Bronchial epithelial cell (primary cell): ENCODE measurements around the gene NSG2. TPM values are rescaled to one million over a fixed set of nuclear protein-coding genes. Genes with fewer than 3 reads are reported as not detected.

Experiments used
- DNase-seq: peaks from one replicate; pipeline ENCODE4 v3.0.0-alpha.2; 2010; ENCODE audit warnings: low read depth
- FAIRE-seq: peaks from 2 replicates; lab custom pipeline; 2011; peaks lifted over from hg19 to GRCh38; lab: Jason Lieb, UNC
- H3K27me3 ChIP-seq: 2 replicates; pipeline ENCODE4 v1.5.1; 2011; ENCODE audit warnings: low read length; ENCODE audit not compliant: control insufficient read depth, insufficient read depth
- H3K36me3 ChIP-seq: 2 replicates; pipeline ENCODE4 v1.5.1; 2011; ENCODE audit warnings: low read length; ENCODE audit not compliant: control insufficient read depth, insufficient read depth
- H3K4me3 ChIP-seq: 2 replicates; pipeline ENCODE4 v1.5.1; 2011; ENCODE audit warnings: mild to moderate bottlenecking, low read depth, low read length, control low read depth
- CTCF ChIP-seq: IDR thresholded peaks from 2 replicates; pipeline ENCODE4 v1.5.1; 2011; ENCODE audit warnings: mild to moderate bottlenecking, moderate library complexity, low read length, control low read depth, inconsistent platforms; ENCODE audit not compliant: insufficient read depth, severe bottlenecking
- total RNA-seq: library from RNA; depleted of rRNA; stranded (reverse); fragments of >200 nt; gene quantifications from 2 replicates; pipeline ENCODE4 v1.2.1, GENCODE V29; 2014

NSG2 gene
- total RNA-seq, 1 donor from 2014 or later: not detected

DNA sequence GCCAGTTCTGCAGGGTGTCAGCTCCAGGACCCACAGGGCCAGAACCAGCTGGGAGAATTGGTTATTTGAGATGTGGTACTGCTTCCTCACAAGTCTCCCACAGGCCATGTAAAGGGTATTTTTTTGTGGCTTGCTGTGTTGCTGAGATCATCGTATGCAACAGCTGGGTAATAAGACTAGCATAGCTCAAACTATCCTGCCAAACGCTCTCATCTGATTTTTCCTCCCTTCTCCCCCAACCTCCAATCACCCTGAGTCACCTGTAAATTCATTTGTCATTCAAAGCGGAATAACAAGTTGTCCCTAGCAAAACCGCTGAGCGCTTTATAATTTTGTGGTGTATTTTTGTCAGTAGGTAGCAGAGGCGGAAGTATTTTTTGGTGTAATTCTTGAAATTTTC is 63.2 kb downstream of the NSG2 start:
- TF ChIP-seq CTCF: no peak
- H3K27me3 ChIP-seq: no peaks in the 10 kb centered on the region
- no peaks in the 10 kb centered on the region for H3K36me3 ChIP-seq
- DNase-seq (no peak), FAIRE-seq (no peak)
- H3K4me3 ChIP-seq: no peak overlapping the region

GRCh38 chr5:174109698-174110260 is 64.3 kb downstream of the NSG2 start:
- no peak overlapping the region for H3K4me3 ChIP-seq
- no peak for TF ChIP-seq CTCF
- DNase-seq (no peak), FAIRE-seq (no peak)
- no peaks in the 10 kb centered on the region for H3K27me3 ChIP-seq
- no peaks in the 10 kb centered on the region for H3K36me3 ChIP-seq

DNA sequence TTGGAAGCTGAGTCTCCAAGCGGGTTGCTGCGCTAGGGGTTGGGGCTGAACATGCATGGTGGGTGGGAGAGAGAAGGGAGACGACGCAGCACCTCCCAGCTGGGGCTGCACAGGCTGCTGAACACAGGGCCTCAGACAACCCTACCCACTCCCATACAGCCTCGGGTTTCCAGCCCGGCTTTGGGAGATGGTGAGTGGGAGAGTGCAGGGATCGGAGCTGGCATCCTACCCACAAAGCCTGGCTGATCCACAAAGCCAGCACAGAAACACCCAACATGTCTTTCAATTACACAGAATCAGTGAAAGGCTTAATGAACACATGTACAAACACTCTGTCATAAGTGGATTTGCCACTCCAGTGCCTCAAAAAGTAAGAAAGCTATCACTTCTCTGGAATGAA is 64.8 kb downstream of the NSG2 start:
- no peak overlapping the region for H3K4me3 ChIP-seq
- no peaks in the 10 kb centered on the region for H3K36me3 ChIP-seq
- H3K27me3 ChIP-seq: no peaks in the 10 kb centered on the region
- FAIRE-seq: no peak
- DNase-seq: no peak
- TF ChIP-seq CTCF: no peak

DNA sequence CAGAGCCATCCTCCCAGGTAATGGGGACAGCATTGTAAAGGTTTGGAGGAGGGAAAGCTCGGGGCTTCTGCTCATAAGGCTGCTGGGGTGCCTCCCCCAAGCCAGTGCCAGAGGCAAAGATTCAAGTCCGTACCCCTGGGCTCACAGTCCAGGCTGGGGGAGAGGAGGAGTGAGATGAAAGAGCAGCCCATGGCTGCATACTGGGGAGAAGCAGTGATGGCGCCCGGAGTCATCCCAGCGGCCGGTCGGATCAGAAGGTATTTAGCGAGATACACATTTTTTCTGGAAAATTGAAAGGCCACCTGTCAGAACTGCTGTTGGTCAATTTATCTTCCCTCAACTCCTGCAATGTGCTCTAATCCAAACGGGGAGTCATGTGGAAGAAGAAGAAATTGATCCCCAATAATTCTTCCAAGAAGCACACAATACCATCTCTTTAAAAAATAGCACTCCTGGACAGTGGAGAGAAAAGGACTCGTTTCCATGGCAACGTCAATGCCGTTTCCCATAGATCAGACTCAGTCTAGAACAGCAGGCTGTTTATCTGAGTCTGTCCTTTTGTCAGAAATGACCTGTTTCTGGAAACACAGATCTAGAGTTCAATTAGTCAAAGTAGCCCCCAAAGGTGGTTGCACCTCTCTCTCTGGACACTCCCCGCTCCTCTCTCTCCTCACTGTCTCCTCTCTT is 65.9 kb downstream of the NSG2 start:
- H3K36me3 ChIP-seq: no peaks in the 10 kb centered on the region
- no peak for FAIRE-seq
- no peak overlapping the region for H3K4me3 ChIP-seq
- no peak for DNase-seq
- no peaks in the 10 kb centered on the region for H3K27me3 ChIP-seq
- TF ChIP-seq CTCF: no peak

DNA sequence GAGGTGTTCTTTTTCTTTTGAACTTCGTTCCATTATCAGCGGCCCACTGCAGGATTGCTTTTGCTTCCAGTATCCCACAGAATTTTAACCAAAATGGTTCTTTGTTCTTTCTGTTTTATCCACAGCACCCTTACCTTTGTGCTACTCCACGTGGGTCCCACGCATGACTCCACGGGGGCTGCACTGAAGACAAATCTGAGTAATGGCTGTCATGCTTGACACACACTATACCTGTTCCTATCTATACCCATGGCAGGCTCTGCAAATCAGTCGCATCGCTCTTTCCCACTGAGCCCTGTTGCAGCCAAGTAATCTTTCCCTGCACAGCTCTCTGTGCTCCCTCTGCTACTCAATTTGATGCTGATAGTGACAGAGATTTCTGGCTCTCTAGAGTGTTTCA is 69.7 kb downstream of the NSG2 start:
- Histone ChIP-seq H3K36me3 (no peaks in the 10 kb centered on the region), H3K27me3 (no peaks in the 10 kb centered on the region), H3K4me3 (no peak overlapping the region)
- TF ChIP-seq CTCF: no peak
- no peak for DNase-seq
- no peak for FAIRE-seq
